HL-60/S4 (cell line): ENCODE results near the gene PSMA3.

Source experiments
- in situ Hi-C: fragments of 300-500 bp; cut with MboI; formaldehyde crosslinking; loops from 2 replicates; pipeline ENCODE4 v1.14.3; 2022; ENCODE audit warnings: low sequenced_read_pairs

PSMA3 gene

GRCh38 chr14:58298477-58299400 is 54.1 kb downstream of the PSMA3 start, which contains the start of gene ARID4A:
TSS of gene ARID4A (plus strand) at chr14:58298555. CDS start at chr14:58299855, 1,300 bp downstream.
- in situ Hi-C loops, result no loop called here

GRCh38 chr14:58299401-58300330 is 55.0 kb downstream of the PSMA3 start:
- in situ Hi-C loops, result no loop called here

GRCh38 chr14:58301416-58301815 is 56.8 kb downstream of the PSMA3 start:
- in situ Hi-C loops, result no loop called here

- in situ Hi-C loops, result no loop called here
These were observed 61.1 kb downstream of the PSMA3 start for GRCh38 chr14:58305730-58306129.

GRCh38 chr14:58307597-58308316 is 63.1 kb downstream of the PSMA3 start:
- in situ Hi-C loops, result no loop called here

GRCh38 chr14:58309086-58309485 is 64.4 kb downstream of the PSMA3 start:
- in situ Hi-C loops, result no loop called here

GRCh38 chr14:58313699-58314098 is 69.1 kb downstream of the PSMA3 start:
- in situ Hi-C loops, result no loop called here

- in situ Hi-C loops, result no loop called here
These were observed 71.0 kb downstream of the PSMA3 start for GRCh38 chr14:58315606-58316005.
